H1 (cell line): ENCODE data around the gene ASB1. TPM values are rescaled to one million over a fixed set of nuclear protein-coding genes. Genes with fewer than 3 reads are reported as not detected.

Experiments
- CTCF ChIA-PET: fragments of 300-600 bp; sonication (Branson Sonifier 250); formaldehyde crosslinking; loops from one replicate; lab custom pipeline; 2021; ENCODE audit not compliant: partially characterized antibody; lab: Charles Lee
- POLR2A ChIA-PET: fragments of 300-600 bp; sonication (Branson Sonifier 250); formaldehyde crosslinking; loops from one replicate; lab custom pipeline; 2021; ENCODE audit warnings: inconsistent platforms; ENCODE audit not compliant: partially characterized antibody; lab: Charles Lee
- DNase-seq, 2 experiments: peaks; one replicate each; pipeline versions ENCODE4 v3.0.0 to v3.0.0-alpha.2; 2010 to 2022; ENCODE audit warnings: low spot score in 2 of 2, low read depth in 1 of 2, mixed read lengths in 1 of 2
- FAIRE-seq: peaks from 2 replicates; lab custom pipeline; 2011; peaks lifted over from hg19 to GRCh38; lab: Jason Lieb, UNC
- H2AFZ ChIP-seq: 2 replicates; pipeline ENCODE4 v1.8.1; 2012; ENCODE audit warnings: low read length, inconsistent platforms
- H2AK5ac ChIP-seq: 2 replicates; pipeline ENCODE4 v1.6.1; 2013; ENCODE audit warnings: low read depth, low read length
- H2BK120ac ChIP-seq: replicated peaks from 2 replicates; pipeline ENCODE3; 2013; ENCODE audit warnings: low read depth, low read length, inconsistent platforms
- H2BK12ac ChIP-seq: 2 replicates; pipeline ENCODE4 v1.6.1; 2013; ENCODE audit warnings: low read depth, low read length
- H2BK15ac ChIP-seq: 2 replicates; pipeline ENCODE4 v1.6.1; 2013; ENCODE audit warnings: low read length
- H2BK20ac ChIP-seq: 2 replicates; pipeline ENCODE4 v1.6.1; 2013; ENCODE audit warnings: low read length
- H2BK5ac ChIP-seq: 2 replicates; pipeline ENCODE4 v1.6.1; 2013; ENCODE audit warnings: low read depth, low read length
- H3K14ac ChIP-seq: 2 replicates; pipeline ENCODE4 v1.6.1; 2013; ENCODE audit warnings: inconsistent platforms; ENCODE audit not compliant: insufficient read length
- H3K18ac ChIP-seq: 2 replicates; pipeline ENCODE4 v1.6.1; 2013; ENCODE audit warnings: low read length; ENCODE audit errors: extremely low read depth
- H3K23ac ChIP-seq: 2 replicates; pipeline ENCODE4 v1.6.1; 2013; ENCODE audit warnings: inconsistent platforms; ENCODE audit not compliant: insufficient read length
- H3K23me2 ChIP-seq: 2 replicates; pipeline ENCODE4 v1.6.1; 2013; ENCODE audit warnings: low read depth, low read length
- H3K27ac ChIP-seq: 2 replicates; pipeline ENCODE4 v1.6.1; 2011; ENCODE audit warnings: low read depth, low read length, inconsistent platforms
- H3K27me3 ChIP-seq, 4 experiments: replicated peaks in 1 of 4; 1 replicate in 1 of 4; 2 replicates in 3 of 4; pipeline versions ENCODE4 v1.6.1 to v1.8.1; 2011 to 2013; ENCODE audit warnings: low read length in 3 of 4, mild to moderate bottlenecking in 3 of 4, inconsistent platforms in 2 of 4, mixed read lengths in 2 of 4, moderate library complexity in 1 of 4; ENCODE audit not compliant: control insufficient read depth in 3 of 4, insufficient read depth in 3 of 4; ENCODE audit errors: extremely low read depth in 1 of 4
- H3K36me3 ChIP-seq, 4 experiments: 2 replicates each; pipeline versions ENCODE4 v1.6.1 to v1.8.1; 2011 to 2013; ENCODE audit warnings: mild to moderate bottlenecking in 4 of 4, low read length in 3 of 4, moderate library complexity in 2 of 4, control low read depth in 1 of 4, inconsistent platforms in 1 of 4; ENCODE audit not compliant: insufficient read depth in 4 of 4, control insufficient read depth in 2 of 4
- H3K4ac ChIP-seq: replicated peaks from 2 replicates; pipeline ENCODE3; 2013; ENCODE audit warnings: low read length, low read depth, mixed read lengths, inconsistent platforms; ENCODE audit not compliant: insufficient read length
- H3K4me1 ChIP-seq, 4 experiments: replicated peaks in 1 of 4; 1 replicate in 1 of 4; 2 replicates in 3 of 4; pipeline versions ENCODE4 v1.6.1 to v1.8.1; 2011 to 2013; ENCODE audit warnings: low read length in 3 of 4, inconsistent platforms in 2 of 4, mixed read lengths in 1 of 4; ENCODE audit not compliant: insufficient read depth in 4 of 4, control insufficient read depth in 3 of 4
- H3K4me2 ChIP-seq, 2 experiments: 2 replicates each; pipeline versions ENCODE4 v1.6.1 to v1.8.1; 2011 to 2013; ENCODE audit warnings: low read depth in 2 of 2, low read length in 2 of 2, control low read depth in 1 of 2, inconsistent platforms in 1 of 2, mild to moderate bottlenecking in 1 of 2; ENCODE audit not compliant: insufficient read depth in 1 of 2
- H3K4me3 ChIP-seq, 4 experiments: fragments of 200-600, 300-600 bp in 1 of 4; sonication (generic), shearing (Covaris generic), sonication (Bioruptor Twin) in 1 of 4; 2 replicates each; pipeline versions ENCODE4 v1.5.1 to v1.8.1; 2011 to 2016; ENCODE audit warnings: low read length in 4 of 4, low read depth in 3 of 4, control low read depth in 2 of 4, inconsistent platforms in 2 of 4, mild to moderate bottlenecking in 2 of 4, mixed read lengths in 1 of 4, moderate library complexity in 1 of 4; ENCODE audit not compliant: insufficient read depth in 2 of 4; ENCODE audit errors: extremely low read depth in 1 of 4
- H3K56ac ChIP-seq: replicated peaks from 2 replicates; pipeline ENCODE3; 2013; ENCODE audit warnings: low read depth, mild to moderate bottlenecking, mixed read lengths, low read length, inconsistent platforms; ENCODE audit not compliant: insufficient read length
- H3K79me1 ChIP-seq: 2 replicates; pipeline ENCODE4 v1.6.1; 2013; ENCODE audit warnings: low read depth, low read length, control low read depth
- H3K79me2 ChIP-seq, 2 experiments: 2 replicates each; pipeline versions ENCODE4 v1.6.1 to v1.8.1; 2012 to 2013; ENCODE audit warnings: low read length in 2 of 2, mild to moderate bottlenecking in 2 of 2, inconsistent platforms in 1 of 2; ENCODE audit not compliant: insufficient read depth in 2 of 2, control insufficient read depth in 1 of 2
- H3K9ac ChIP-seq, 4 experiments: replicated peaks in 1 of 4; 1 replicate in 1 of 4; 2 replicates in 3 of 4; pipeline versions ENCODE4 v1.6.1 to v1.8.1; 2011 to 2013; ENCODE audit warnings: low read depth in 3 of 4, low read length in 3 of 4, control low read depth in 2 of 4, mild to moderate bottlenecking in 2 of 4, moderate library complexity in 2 of 4, inconsistent platforms in 1 of 4; ENCODE audit errors: extremely low read depth in 1 of 4
- H3K9me3 ChIP-seq, 2 experiments: 2 replicates each; pipeline versions ENCODE4 v1.6.1 to v1.8.1; 2012 to 2013; ENCODE audit warnings: mild to moderate bottlenecking in 2 of 2, moderate library complexity in 2 of 2, control low read depth in 1 of 2, inconsistent platforms in 1 of 2, low read depth in 1 of 2, low read length in 1 of 2, mixed read lengths in 1 of 2; ENCODE audit not compliant: insufficient read depth in 2 of 2
- H4K20me1 ChIP-seq, 2 experiments: replicated peaks in 1 of 2; 2 replicates each; pipeline versions ENCODE3 to v1.8.1; 2011 to 2013; ENCODE audit warnings: inconsistent platforms in 2 of 2, low read length in 2 of 2, mild to moderate bottlenecking in 1 of 2; ENCODE audit not compliant: insufficient read depth in 2 of 2, control insufficient read depth in 1 of 2
- H4K5ac ChIP-seq: 2 replicates; pipeline ENCODE4 v1.6.1; 2013; ENCODE audit warnings: low read length, low read depth, mixed read lengths, inconsistent platforms; ENCODE audit not compliant: insufficient read length
- H4K8ac ChIP-seq: 2 replicates; pipeline ENCODE4 v1.8.0; 2013; ENCODE audit warnings: mild to moderate bottlenecking, moderate library complexity, low read length, inconsistent platforms; ENCODE audit not compliant: insufficient read depth; ENCODE audit errors: extremely low read depth
- H4K91ac ChIP-seq: replicated peaks from 2 replicates; pipeline ENCODE3; 2013; ENCODE audit warnings: low read length, mixed read lengths, inconsistent platforms; ENCODE audit not compliant: insufficient read length
- ASH2L ChIP-seq: fragments of 200-600, 300-600 bp; sonication (generic); IDR thresholded peaks from one replicate; pipeline ENCODE4 v1.7.1; 2017; ENCODE audit warnings: low read length
- CBX5 ChIP-seq: fragments of 300-800, 300-1000 bp; sonication (generic); IDR thresholded peaks from 2 replicates; pipeline ENCODE4 v1.7.1; 2016; ENCODE audit warnings: antibody characterized with exemption, low read length, low read depth
- POU5F1 ChIP-seq: IDR thresholded peaks from 2 replicates; pipeline ENCODE4 v1.6.1; 2011; ENCODE audit warnings: low read depth, mild to moderate bottlenecking, low read length, moderate library complexity
- RAD21 ChIP-seq, 2 experiments: IDR thresholded peaks in 1 of 2; conservative IDR thresholded peaks in 1 of 2; 2 replicates each; pipeline ENCODE4 v1.6.1; 2011; ENCODE audit warnings: low read depth in 2 of 2, low read length in 2 of 2, improper control_type of control experiment in 1 of 2, inconsistent platforms in 1 of 2, mild to moderate bottlenecking in 1 of 2, moderate library complexity in 1 of 2
- RFX5 ChIP-seq: IDR thresholded peaks from 2 replicates; pipeline ENCODE4 v1.6.1; 2011; ENCODE audit warnings: low read depth, low read length, improper control_type of control experiment, borderline replicate concordance
- WGBS, 2 experiments: shearing (Covaris generic) in 1 of 2; methylation state at CpG; one replicate each; pipeline versions ENCODE4 v1.1.6 to v1.1.7; 2013 to 2015; ENCODE audit warnings: low lambda C conversion rate in 2 of 2, mixed read lengths in 2 of 2, inconsistent platforms in 1 of 2, low coverage in 1 of 2, missing lambda C conversion rate in 1 of 2; ENCODE audit not compliant: insufficient replicate concordance in 2 of 2, insufficient coverage in 1 of 2, insufficient read length in 1 of 2; ENCODE audit errors: extremely low coverage in 1 of 2, missing lambda C conversion rate in 1 of 2; 5-methylcytosine and 5-hydroxymethylcytosine counted together
- polyA plus RNA-seq, 7 experiments: library from polyadenylated mRNA; depleted of rRNA in 3 of 7; stranded (reverse) in 5 of 7; unstranded in 2 of 7; fragments of >200 nt in 5 of 7; fragments of 200-250 nt in 2 of 7; gene quantifications; 1 replicate in 5 of 7; 2 replicates in 1 of 7; 4 replicates in 1 of 7; pipeline versions ENCODE4 v1.2.1 to v1.2.3, GENCODE V29; 2011 to 2013; ENCODE audit warnings: missing spikeins in 2 of 7, mixed read lengths in 2 of 7
- total RNA-seq: library from RNA; stranded (reverse); fragmentation: NEBNext Ultra II Directional; extraction: Animal tissue kit (Norgen Biotek cat#: 25700); gene quantifications from 2 replicates; pipeline ENCODE4 v1.2.1, GENCODE V29; 2021

Gene ASB1
- total and polyA plus RNA-seq, 2 of the 8 experiments (the other 6 are each of a cell fraction or from before 2014, with no cell fraction given), result 24.1 to 36.0 TPM

- CTCF ChIA-PET, result interaction anchor here (0.7 to 1.9 kb wide), 5 partner anchors 12 to 170 kb away, joined by 3 to 8 read pairs (median 3); no protein-coding TSS in a partner anchor
- Histone ChIP-seq H2AK5ac (no peak overlapping the region), H2BK12ac (no peak overlapping the region), H4K5ac (no peak overlapping the region), H4K20me1 (peaks cover 4 to 12% of the 10 kb centered on the region in 2 experiments), H2BK120ac (no peak overlapping the region), H2AFZ (no peak overlapping the region), H4K8ac (no peak overlapping the region), H3K4ac (no peak overlapping the region), H3K36me3 (peaks cover 8 to 53% (median 36%) of the 10 kb centered on the region in 4 experiments; a peak in 7 of 8 replicates), H3K27ac (no peak overlapping the region), H2BK15ac (no peak overlapping the region), H3K23ac (no peak overlapping the region), H3K4me3 (no peak overlapping the region), H3K79me2 (peaks cover 0 to 6% of the 10 kb centered on the region in 2 experiments; a peak in 2 of 4 replicates), H3K18ac (no peak overlapping the region), H3K23me2 (no peaks in the 10 kb centered on the region), H3K9ac (no peak overlapping the region), H3K14ac (no peak overlapping the region), H3K56ac (no peak overlapping the region), H3K4me1 (no peaks in the 10 kb centered on the region; a peak in 1 of 7 replicates), H3K79me1 (peaks cover 12% of the 10 kb centered on the region; the same call in 1 of the 2 replicates), H3K27me3 (no peaks in the 10 kb centered on the region), H4K91ac (no peak overlapping the region), H2BK20ac (no peak overlapping the region), H3K4me2 (no peak overlapping the region), H3K9me3 (no peaks in the 10 kb centered on the region; a peak in 1 of 4 replicates), H2BK5ac (no peak overlapping the region)
- FAIRE-seq (no peak), DNase-seq (no peak)
- WGBS, 2 experiments, result 86% methylated on average over 15 of the region's 19 CpGs; no CpG with 5 or more reads in 1 of the 2 experiments
- POLR2A ChIA-PET, result interaction anchor here (1.4 kb wide), 1 partner anchor 8 kb away, joined by 3 read pairs; no protein-coding TSS in a partner anchor
- TF ChIP-seq ASH2L, result no peak
- TF ChIP-seq RAD21 (IDR thresholded peaks at IDR 0.05 in 1 of 2, conservative IDR thresholded peaks at IDR 0.05 in 1 of 2; ENCODE audit: low read depth in 2 of 2, low read length in 2 of 2), result no peak
- no peak for TF ChIP-seq POU5F1
- TF ChIP-seq CBX5, result no peak
- TF ChIP-seq RFX5, result no peak
Measured at GRCh38 chr2:238448031-238448955, 21.6 kb downstream of the ASB1 start.
